ENCODE measurements around the gene SLC7A8. TPM values are rescaled to one million over a fixed set of nuclear protein-coding genes. Genes with fewer than 3 reads are reported as not detected.

The SLC7A8 gene
- total RNA-seq, 4 donors from 2014 or later = 26.2 to 41.4 (median 37.5) TPM

DNA sequence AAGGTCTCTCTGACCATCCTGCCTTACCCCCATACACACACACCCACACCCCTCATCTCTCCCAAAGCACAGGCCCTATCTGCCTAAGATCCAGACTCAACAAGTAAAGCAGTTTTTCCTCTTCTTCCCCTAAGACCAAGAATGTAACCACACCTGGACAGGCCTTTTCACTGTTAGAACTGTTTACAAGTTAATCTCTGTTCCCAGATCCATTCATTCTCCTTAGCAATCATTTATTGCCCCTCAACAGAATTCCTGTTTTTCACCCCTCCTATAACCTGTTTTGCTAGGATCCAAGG lies 76.8 kb downstream of the SLC7A8 start:
- no peak overlapping the region for H3K4me3 ChIP-seq
- H3K4me1 ChIP-seq = no peaks in the 10 kb centered on the region
- no peaks in the 10 kb centered on the region for H3K9me3 ChIP-seq
- DNase-seq (ENCODE audit: low spot score in 2 of 2) = no peak
- H3K27ac ChIP-seq = no peak overlapping the region
- TF ChIP-seq POLR2A (IDR thresholded peaks at IDR 0.05) = no peak
- no peaks in the 10 kb centered on the region for H3K27me3 ChIP-seq
- no peaks in the 10 kb centered on the region for H3K36me3 ChIP-seq

DNA sequence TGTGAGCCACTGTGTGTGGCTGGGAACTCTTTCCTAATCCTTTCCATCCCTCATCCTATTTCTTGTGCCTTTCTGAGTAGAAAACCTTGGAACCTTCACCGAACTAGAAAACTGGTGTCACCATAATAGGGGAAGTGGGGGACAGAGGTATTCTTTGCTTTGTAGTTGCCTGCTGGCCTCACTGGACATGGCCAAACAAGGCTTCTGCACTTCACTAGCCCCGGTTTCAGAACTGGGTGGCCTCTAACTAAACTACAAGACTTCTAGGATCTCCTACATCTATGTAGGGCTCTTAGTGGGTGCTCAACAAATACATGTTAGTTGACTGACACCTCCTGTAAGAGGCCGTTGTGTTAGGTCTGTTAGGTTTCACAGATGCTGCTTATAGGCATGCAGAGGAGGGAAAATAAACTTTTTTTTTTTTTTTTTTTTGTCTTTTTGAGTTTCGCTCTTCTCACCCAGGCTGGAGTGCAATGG lies 78.1 kb downstream of the SLC7A8 start:
- TF ChIP-seq EP300 (IDR thresholded peaks at IDR 0.05) (no peak), POLR2A (IDR thresholded peaks at IDR 0.05) (no peak)
- TF ChIP-seq, protein P1, sequence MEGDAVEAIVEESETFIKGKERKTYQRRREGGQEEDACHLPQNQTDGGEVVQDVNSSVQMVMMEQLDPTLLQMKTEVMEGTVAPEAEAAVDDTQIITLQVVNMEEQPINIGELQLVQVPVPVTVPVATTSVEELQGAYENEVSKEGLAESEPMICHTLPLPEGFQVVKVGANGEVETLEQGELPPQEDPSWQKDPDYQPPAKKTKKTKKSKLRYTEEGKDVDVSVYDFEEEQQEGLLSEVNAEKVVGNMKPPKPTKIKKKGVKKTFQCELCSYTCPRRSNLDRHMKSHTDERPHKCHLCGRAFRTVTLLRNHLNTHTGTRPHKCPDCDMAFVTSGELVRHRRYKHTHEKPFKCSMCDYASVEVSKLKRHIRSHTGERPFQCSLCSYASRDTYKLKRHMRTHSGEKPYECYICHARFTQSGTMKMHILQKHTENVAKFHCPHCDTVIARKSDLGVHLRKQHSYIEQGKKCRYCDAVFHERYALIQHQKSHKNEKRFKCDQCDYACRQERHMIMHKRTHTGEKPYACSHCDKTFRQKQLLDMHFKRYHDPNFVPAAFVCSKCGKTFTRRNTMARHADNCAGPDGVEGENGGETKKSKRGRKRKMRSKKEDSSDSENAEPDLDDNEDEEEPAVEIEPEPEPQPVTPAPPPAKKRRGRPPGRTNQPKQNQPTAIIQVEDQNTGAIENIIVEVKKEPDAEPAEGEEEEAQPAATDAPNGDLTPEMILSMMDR (IDR thresholded peaks at IDR 0.05) = no peak
- Histone ChIP-seq H3K27me3 (no peaks in the 10 kb centered on the region), H3K9me3 (no peaks in the 10 kb centered on the region), H3K27ac (no peak overlapping the region), H3K36me3 (no peaks in the 10 kb centered on the region), H3K4me3 (no peak overlapping the region), H3K4me1 (no peaks in the 10 kb centered on the region)
- no peak for DNase-seq (ENCODE audit: low spot score in 2 of 2)
- WGBS, 2 donors = 85 to 90% methylated on average over 4 of the region's 4 CpGs

DNA sequence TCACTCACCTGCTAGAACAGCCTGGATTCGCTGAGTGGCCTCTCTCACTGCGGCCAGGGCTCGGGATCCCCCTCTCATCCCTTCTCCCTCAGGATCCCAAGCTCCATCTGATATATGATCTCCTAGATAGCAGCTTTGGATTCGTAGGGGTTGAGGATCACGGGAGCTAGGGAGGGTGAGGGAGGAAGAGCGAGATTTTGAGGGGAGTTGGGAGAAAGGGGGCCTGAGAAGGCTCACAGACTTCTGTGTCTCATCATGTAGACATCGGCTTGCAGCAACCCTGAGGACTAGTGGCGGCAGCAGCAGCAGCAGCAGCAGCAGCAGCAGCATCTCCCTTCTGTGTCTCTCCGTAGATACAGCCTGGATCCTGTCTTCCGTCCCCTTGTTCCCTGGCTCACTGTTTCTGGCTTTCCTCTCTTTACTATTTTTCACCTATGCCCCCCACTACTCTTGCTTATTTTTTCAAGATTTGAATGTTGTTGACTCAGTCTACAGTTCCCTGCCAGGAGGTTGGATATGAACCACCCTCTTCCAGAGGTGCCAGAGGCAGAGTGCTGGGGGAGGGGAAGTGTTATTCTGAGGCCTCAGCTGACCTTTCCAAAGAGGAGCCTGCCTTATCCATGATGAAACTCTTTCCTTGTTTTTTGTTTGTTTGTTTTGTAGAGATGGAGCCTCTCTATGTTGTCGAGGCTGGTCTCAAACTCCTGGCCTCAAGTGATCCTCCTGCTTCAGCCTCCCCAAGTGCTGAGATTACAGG lies 78.7 kb downstream of the SLC7A8 start, which contains the start of gene CIROP:
TSS of gene CIROP (minus strand) at position 399 of the 757 bp plus-strand sequence. CDS start at position 330, 69 bp downstream.
- H3K4me1 ChIP-seq = no peaks in the 10 kb centered on the region
- H3K36me3 ChIP-seq = no peaks in the 10 kb centered on the region
- H3K27ac ChIP-seq = no peak within 1 kb of the TSS
- TF ChIP-seq POLR2A (IDR thresholded peaks at IDR 0.05) (no peak), EP300 (IDR thresholded peaks at IDR 0.05) (no peak)
- TF ChIP-seq, protein P1 (IDR thresholded peaks at IDR 0.05) = no peak
- no peaks in the 10 kb centered on the region for H3K9me3 ChIP-seq
- 52 to 58% methylated on average over 11 of the region's 11 CpGs for WGBS, 2 donors
- no peak for DNase-seq (ENCODE audit: low spot score in 2 of 2)
- no peak within 1 kb of the TSS for H3K4me3 ChIP-seq
- H3K27me3 ChIP-seq = no peaks in the 10 kb centered on the region

DNA sequence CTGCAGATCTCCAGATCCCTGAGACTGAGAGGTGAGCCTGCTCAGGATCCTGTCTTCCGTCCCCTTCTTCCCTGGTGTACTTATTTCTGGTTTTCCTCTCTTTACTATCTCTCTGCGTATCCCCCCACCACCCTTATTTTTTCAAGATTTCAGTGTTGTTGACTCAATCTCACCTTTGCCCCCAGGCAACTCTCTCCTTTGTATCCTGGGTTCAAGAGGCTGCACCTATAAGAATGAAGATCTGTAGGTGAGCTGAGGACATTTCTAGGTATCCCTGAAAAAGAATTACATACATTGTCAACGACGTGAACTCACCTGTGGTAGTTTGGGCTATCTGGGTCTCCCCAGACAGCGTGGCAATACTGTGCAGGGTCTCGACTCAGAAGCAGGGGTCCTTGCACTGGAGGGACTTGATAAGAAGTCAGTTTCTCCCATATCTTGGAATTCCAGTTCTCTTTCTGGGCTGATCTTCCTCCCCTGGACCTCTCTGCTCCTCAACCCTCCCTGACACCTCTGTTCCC lies 79.3 kb downstream of the SLC7A8 start:
- DNase-seq (ENCODE audit: low spot score in 2 of 2) = no peak
- no peaks in the 10 kb centered on the region for H3K9me3 ChIP-seq
- H3K4me3 ChIP-seq = no peak overlapping the region
- peaks cover 0 to 5% (median 0%) of the 10 kb centered on the region in 3 donors for H3K36me3 ChIP-seq
- H3K27me3 ChIP-seq = no peaks in the 10 kb centered on the region
- WGBS, 2 donors = 82 to 85% methylated on average over 6 of the region's 6 CpGs
- H3K4me1 ChIP-seq = no peaks in the 10 kb centered on the region
- H3K27ac ChIP-seq = no peak overlapping the region
- TF ChIP-seq, protein P1 (IDR thresholded peaks at IDR 0.05) = no peak
- TF ChIP-seq EP300 (IDR thresholded peaks at IDR 0.05) = no peak
- no peak for TF ChIP-seq POLR2A (IDR thresholded peaks at IDR 0.05)

GRCh38 chr14:23103581-23103980 lies 79.9 kb downstream of the SLC7A8 start:
- no peak overlapping the region for H3K27ac ChIP-seq
- TF ChIP-seq, protein P1 (IDR thresholded peaks at IDR 0.05) = no peak
- TF ChIP-seq EP300 (IDR thresholded peaks at IDR 0.05) = no peak
- TF ChIP-seq POLR2A (IDR thresholded peaks at IDR 0.05) = no peak
- H3K9me3 ChIP-seq = no peaks in the 10 kb centered on the region
- no peak for DNase-seq (ENCODE audit: low spot score in 2 of 2)
- H3K4me3 ChIP-seq = no peak overlapping the region
- peaks cover 0 to 10% (median 0%) of the 10 kb centered on the region in 3 donors for H3K36me3 ChIP-seq
- H3K27me3 ChIP-seq = no peaks in the 10 kb centered on the region
- no peaks in the 10 kb centered on the region for H3K4me1 ChIP-seq
- 85 to 89% methylated on average over 4 of the region's 4 CpGs for WGBS, 2 donors

All from tibial nerve (tissue), 4 donors.